SJCRH30 (cell line): Measurements from ENCODE around the gene ZBTB44. TPM values are rescaled to one million over a fixed set of nuclear protein-coding genes. Genes with fewer than 3 reads are reported as not detected.
"Not testable (repeated sequence)": the region's sequence is repeated elsewhere in the genome, so short reads cannot be mapped to it uniquely, and the experiment has no call there.

Source experiments
- DNase-seq, 2 experiments: peaks; one replicate each; pipeline ENCODE4 v3.0.0-alpha.2; 2015 to 2020
- H3K27ac ChIP-seq: fragments of 250-450 bp; sonication (Bioruptor Pico); 2 replicates; pipeline ENCODE4 v1.5.1; 2020; ENCODE audit warnings: mild to moderate bottlenecking, moderate library complexity
- H3K27me3 ChIP-seq: fragments of 250-450 bp; sonication (Bioruptor Pico); 2 replicates; pipeline ENCODE4 v1.5.1; 2020; ENCODE audit warnings: mild to moderate bottlenecking, moderate library complexity
- H3K36me3 ChIP-seq: fragments of 250-450 bp; sonication (Bioruptor Pico); 2 replicates; pipeline ENCODE4 v1.5.1; 2020; ENCODE audit warnings: mild to moderate bottlenecking, moderate library complexity
- H3K4me1 ChIP-seq: fragments of 250-450 bp; sonication (Bioruptor Pico); 2 replicates; pipeline ENCODE4 v1.5.1; 2020; ENCODE audit warnings: mild to moderate bottlenecking, moderate library complexity
- H3K4me3 ChIP-seq: fragments of 250-450 bp; sonication (Bioruptor Pico); 2 replicates; pipeline ENCODE4 v1.5.1; 2020; ENCODE audit warnings: mild to moderate bottlenecking, moderate library complexity
- H3K9me3 ChIP-seq: fragments of 250-450 bp; sonication (Bioruptor Pico); replicated peaks from 2 replicates; pipeline ENCODE4 v1.5.1; 2020; ENCODE audit warnings: mild to moderate bottlenecking, moderate library complexity
- total RNA-seq: library from RNA; depleted of rRNA; stranded (reverse); fragments of >200 nt; shearing (Covaris generic); gene quantifications from 2 replicates; pipeline ENCODE4 v1.2.3, GENCODE V29; 2014

The ZBTB44 gene
- total RNA-seq, 1 experiment from 2014 or later, result 30.3 TPM

GRCh38 chr11:130281341-130281740 lies 33.4 kb downstream of the ZBTB44 start:
- H3K36me3 ChIP-seq, H3K4me1 ChIP-seq, H3K9me3 ChIP-seq, H3K27me3 ChIP-seq, DNase-seq, H3K27ac ChIP-seq, H3K4me3 ChIP-seq: not testable (repeated sequence)

DNA sequence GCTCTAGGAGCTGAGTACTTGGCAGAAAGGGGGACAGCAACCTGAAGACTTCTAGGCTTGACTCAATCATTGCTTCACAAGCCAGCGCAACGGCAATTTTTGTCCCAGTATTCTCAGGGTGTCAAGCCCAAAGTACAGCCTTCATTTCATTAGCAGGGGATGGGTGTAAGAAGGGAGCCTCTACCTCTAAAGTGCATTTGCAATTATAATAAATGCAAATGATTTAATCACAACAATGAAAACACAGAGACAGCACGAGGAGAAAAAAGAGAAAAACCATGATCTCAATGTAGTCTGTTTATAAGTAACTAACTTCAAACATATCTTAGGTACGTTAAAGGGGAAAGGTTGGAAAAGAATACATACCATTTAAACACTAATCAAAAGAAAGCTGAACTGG lies 34.7 kb downstream of the ZBTB44 start:
- Histone ChIP-seq H3K36me3 (no peaks in the 10 kb centered on the region), H3K9me3 (no peaks in the 10 kb centered on the region), H3K27ac (no peak overlapping the region), H3K4me1 (no peaks in the 10 kb centered on the region), H3K4me3 (no peak overlapping the region), H3K27me3 (no peaks in the 10 kb centered on the region)
- no peak for DNase-seq

DNA sequence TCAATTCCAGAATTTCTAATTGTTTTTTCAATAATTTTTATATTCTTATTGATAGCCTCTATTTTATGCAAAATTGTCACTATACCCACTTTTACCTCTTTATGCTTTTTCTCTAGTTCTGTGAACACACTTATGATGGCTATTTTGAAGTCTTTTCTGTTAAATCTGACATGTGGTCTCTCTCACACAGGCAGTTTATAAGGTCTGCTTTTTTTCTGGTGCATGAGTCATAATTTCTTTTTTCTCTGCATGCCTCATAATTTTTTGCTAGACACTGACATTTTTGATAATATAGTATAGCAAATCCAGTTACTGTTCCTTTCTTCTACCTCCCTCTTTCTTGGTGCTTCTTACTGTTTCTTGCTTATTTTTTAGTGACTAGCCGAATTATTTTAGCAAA lies 36.0 kb downstream of the ZBTB44 start:
- no peak overlapping the region for H3K4me3 ChIP-seq
- H3K36me3 ChIP-seq, result no peaks in the 10 kb centered on the region
- H3K9me3 ChIP-seq, result no peaks in the 10 kb centered on the region
- no peak overlapping the region for H3K27ac ChIP-seq
- no peaks in the 10 kb centered on the region for H3K4me1 ChIP-seq
- no peak for DNase-seq
- H3K27me3 ChIP-seq, result no peaks in the 10 kb centered on the region

GRCh38 chr11:130278151-130278550 lies 36.6 kb downstream of the ZBTB44 start:
- no peaks in the 10 kb centered on the region for H3K9me3 ChIP-seq
- H3K4me1 ChIP-seq, result no peaks in the 10 kb centered on the region
- no peak overlapping the region for H3K4me3 ChIP-seq
- H3K27me3 ChIP-seq, result no peaks in the 10 kb centered on the region
- no peaks in the 10 kb centered on the region for H3K36me3 ChIP-seq
- no peak for DNase-seq
- H3K27ac ChIP-seq, result no peak overlapping the region

GRCh38 chr11:130272336-130272735 lies 42.4 kb downstream of the ZBTB44 start:
- Histone ChIP-seq H3K27me3 (no peaks in the 10 kb centered on the region), H3K4me1 (no peaks in the 10 kb centered on the region), H3K9me3 (no peaks in the 10 kb centered on the region), H3K27ac (no peak overlapping the region), H3K4me3 (no peak overlapping the region), H3K36me3 (no peaks in the 10 kb centered on the region)
- DNase-seq, result no peak

DNA sequence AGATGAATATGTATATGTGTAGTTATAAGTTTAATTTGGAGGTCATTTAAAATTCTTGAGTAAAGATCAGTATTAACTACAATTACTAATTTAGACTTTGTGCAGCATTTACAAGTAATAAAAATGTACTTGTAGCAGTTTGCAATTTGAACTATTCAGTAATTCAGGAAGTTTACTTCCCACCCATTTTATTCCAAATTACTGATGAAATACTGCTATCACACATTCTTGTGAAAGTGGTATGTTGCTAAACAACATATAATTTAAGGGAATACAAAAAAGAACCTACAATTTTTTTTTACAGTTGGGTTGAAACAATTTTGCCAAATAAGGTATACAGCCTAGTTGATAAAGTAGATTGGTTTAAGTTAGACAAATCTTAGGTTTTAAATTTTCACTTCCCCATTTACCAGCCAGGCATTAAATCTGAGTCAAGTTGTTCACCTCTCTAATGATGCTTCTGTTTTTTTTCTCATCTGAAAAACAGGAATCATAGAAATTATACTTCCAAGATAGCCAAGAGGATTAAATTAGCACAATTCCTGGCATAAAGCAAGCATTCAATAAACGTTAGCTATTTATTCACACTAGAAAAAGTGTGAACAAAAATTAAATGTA lies 45.3 kb downstream of the ZBTB44 start:
- no peaks in the 10 kb centered on the region for H3K9me3 ChIP-seq
- no peak overlapping the region for H3K4me3 ChIP-seq
- DNase-seq, result no peak
- no peaks in the 10 kb centered on the region for H3K36me3 ChIP-seq
- no peaks in the 10 kb centered on the region for H3K4me1 ChIP-seq
- no peak overlapping the region for H3K27ac ChIP-seq
- H3K27me3 ChIP-seq, result no peaks in the 10 kb centered on the region

DNA sequence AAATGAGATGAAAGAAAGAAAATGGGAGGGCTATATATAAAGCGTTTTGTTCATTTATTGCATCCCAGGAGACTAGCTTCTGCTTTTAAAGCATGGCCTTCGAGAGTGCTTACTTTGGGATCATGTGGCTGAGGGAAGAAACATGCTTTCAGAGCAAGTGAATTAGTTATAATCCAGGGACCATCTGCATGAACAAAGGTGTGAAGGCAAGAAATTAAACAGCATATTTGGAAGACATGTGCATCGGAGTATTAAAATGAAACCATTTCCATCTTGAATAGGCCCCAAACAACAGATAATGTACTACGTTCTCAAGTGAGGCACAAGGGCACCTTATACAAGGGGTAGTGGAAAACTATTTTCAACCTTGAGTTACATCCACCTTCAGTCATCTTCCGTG lies 51.4 kb downstream of the ZBTB44 start:
- no peak overlapping the region for H3K4me3 ChIP-seq
- H3K4me1 ChIP-seq, result no peaks in the 10 kb centered on the region
- no peaks in the 10 kb centered on the region for H3K27me3 ChIP-seq
- no peak overlapping the region for H3K27ac ChIP-seq
- no peak for DNase-seq
- H3K36me3 ChIP-seq, result no peaks in the 10 kb centered on the region; the same call in 1 of the 2 replicates
- H3K9me3 ChIP-seq, result no peaks in the 10 kb centered on the region; the same call in 1 of the 2 replicates

DNA sequence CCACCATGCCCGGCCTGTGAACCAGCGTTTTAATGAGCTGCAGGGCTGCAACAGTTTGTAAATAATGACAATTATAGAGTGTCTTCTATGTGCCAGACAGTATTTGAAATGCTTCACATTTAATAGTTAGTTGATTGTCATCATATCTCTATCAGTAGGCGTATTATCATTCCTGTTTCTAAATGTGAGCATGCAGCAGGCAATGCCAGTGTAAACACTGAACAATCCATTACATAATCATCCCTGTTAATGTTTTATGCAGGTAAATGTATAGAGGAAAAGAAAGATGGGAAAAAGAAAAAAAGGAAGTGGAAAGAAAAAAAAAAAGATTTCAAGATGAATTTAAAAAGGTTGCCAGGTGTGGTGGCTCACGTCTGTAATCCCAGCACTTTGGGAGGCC lies 52.3 kb downstream of the ZBTB44 start:
- no peak for DNase-seq
- Histone ChIP-seq H3K27me3 (no peaks in the 10 kb centered on the region), H3K9me3 (no peaks in the 10 kb centered on the region; the same call in 1 of the 2 replicates), H3K4me1 (no peaks in the 10 kb centered on the region), H3K36me3 (no peaks in the 10 kb centered on the region; the same call in 1 of the 2 replicates), H3K4me3 (no peak overlapping the region), H3K27ac (no peak overlapping the region)

DNA sequence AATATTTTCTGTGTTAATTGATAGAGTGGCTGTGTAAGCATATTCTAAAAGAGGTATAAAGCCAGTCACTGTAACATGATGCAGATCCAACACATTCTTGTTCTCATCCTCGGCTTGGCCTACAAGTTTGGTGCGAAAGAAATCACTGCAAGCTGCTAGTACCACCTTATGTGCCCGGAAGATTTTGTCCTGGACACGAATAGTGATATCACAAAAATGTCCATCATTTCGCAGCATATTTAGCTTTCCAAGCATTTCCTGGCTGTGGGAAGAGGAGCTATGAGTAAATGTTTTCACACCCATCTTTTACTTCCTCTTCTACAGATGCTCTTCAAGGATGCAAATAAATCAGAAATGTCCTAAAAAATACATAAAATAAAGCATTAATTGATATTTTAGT lies 53.1 kb downstream of the ZBTB44 start:
- Histone ChIP-seq H3K36me3 (no peaks in the 10 kb centered on the region; the same call in 1 of the 2 replicates), H3K27me3 (no peaks in the 10 kb centered on the region), H3K4me3 (no peak overlapping the region), H3K4me1 (no peaks in the 10 kb centered on the region), H3K27ac (no peak overlapping the region), H3K9me3 (no peaks in the 10 kb centered on the region; the same call in 1 of the 2 replicates)
- DNase-seq, result no peak

GRCh38 chr11:130260742-130261141 lies 54.0 kb downstream of the ZBTB44 start:
- H3K4me3 ChIP-seq, result no peak overlapping the region
- no peaks in the 10 kb centered on the region; the same call in 1 of the 2 replicates for H3K36me3 ChIP-seq
- no peaks in the 10 kb centered on the region; the same call in 1 of the 2 replicates for H3K9me3 ChIP-seq

DNA sequence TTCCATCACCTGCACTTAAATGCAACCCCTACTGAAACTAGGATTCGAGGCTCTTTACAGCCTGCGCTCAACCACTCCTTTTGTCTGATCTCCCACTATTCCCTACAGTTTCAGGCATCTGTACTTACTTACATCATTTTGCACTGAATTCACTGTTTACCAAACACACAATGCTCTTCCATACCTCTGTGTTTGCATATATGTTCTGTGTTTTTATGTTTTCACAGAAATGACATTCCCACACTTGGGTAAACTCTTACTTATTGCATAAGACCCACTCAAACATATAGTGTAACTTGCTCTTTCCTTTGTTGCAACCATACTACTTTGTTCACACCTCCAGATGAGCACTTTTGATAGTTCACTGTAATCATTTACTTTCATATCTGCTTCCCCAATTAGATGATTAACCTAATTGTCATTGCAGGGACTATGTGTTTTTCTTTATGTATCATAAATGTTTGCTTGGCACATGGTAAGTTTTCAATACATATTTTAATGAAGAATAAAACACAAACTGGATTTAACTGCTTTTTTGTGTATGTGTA lies 54.6 kb downstream of the ZBTB44 start:
- DNase-seq, result no peak
- Histone ChIP-seq H3K9me3 (no peaks in the 10 kb centered on the region; the same call in 1 of the 2 replicates), H3K4me3 (no peak overlapping the region), H3K27ac (no peak overlapping the region), H3K4me1 (no peaks in the 10 kb centered on the region), H3K27me3 (no peaks in the 10 kb centered on the region), H3K36me3 (no peaks in the 10 kb centered on the region; the same call in 1 of the 2 replicates)

More at GRCh38 chr11:130260742-130261141, 54.0 kb downstream of the ZBTB44 start:
- no peaks in the 10 kb centered on the region for H3K27me3 ChIP-seq
- no peak for DNase-seq
- H3K27ac ChIP-seq, result no peak overlapping the region
- H3K4me1 ChIP-seq, result no peaks in the 10 kb centered on the region

DNA sequence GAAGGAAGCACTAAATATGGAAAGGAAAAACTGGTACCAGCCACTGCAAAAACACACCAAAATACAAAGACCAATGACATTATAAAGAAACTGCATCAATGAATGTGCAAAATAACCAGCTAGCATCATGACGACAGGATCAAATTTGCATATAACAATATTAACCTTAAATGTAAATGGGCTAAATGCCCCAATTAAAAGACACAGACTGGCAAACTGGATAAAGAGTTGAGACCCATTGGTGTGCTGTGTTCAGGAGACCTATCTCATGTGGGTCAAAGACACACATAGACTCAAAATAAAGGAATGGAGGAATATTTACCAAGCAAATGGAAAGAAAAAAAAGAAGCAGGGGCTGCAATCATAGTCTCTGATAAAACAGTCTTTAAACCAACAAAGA lies 63.0 kb downstream of the ZBTB44 start:
- H3K4me1 ChIP-seq, H3K27ac ChIP-seq, H3K36me3 ChIP-seq, DNase-seq, H3K9me3 ChIP-seq, H3K27me3 ChIP-seq, H3K4me3 ChIP-seq: not testable (repeated sequence)

DNA sequence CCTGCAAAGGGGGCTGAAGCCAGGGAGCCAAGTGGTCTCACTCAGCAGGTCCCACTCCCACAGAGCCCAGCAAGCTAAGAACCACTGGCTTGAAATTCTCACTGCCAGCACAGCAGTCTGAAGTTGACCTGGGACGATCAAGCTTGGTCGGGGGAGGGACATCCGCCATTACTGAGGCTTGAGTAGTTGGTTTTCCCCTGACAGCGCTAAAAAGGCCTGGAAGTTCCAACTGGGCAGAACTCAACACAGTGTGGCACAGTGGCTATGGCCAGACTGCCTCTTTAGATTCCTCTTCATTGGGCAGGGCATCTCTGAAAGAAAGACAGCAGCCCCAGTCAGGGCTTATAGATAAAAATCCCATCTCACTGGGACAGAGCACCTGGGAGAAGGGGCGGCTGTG lies 64.8 kb downstream of the ZBTB44 start:
- not testable (repeated sequence) for H3K4me3 ChIP-seq, H3K9me3 ChIP-seq, H3K4me1 ChIP-seq, H3K36me3 ChIP-seq, H3K27me3 ChIP-seq, H3K27ac ChIP-seq, DNase-seq

DNA sequence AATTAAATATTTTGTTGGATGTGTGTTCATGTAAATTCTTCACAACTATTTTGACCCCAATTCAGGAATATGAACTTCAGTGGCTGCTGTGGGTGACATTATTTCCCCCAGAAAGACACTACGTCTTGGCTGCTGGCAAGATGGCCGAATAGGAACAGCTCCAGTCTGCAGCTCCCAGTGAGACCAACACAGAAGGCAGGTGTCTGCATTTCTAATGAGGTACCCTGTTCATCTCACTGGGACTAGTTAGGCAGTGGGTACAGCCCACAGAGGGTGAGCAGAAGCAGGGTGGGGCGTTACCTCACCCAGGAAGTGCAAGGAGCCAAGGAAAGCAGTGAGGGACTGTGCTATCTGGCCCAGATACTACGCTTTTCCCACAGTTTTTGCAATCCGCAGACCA lies 65.3 kb downstream of the ZBTB44 start:
- Histone ChIP-seq H3K4me3 (no peak overlapping the region), H3K4me1 (no peaks in the 10 kb centered on the region), H3K27me3 (no peaks in the 10 kb centered on the region), H3K27ac (no peak overlapping the region), H3K9me3 (no peaks in the 10 kb centered on the region), H3K36me3 (no peaks in the 10 kb centered on the region)
- DNase-seq, result no peak

- no peak for DNase-seq
- no peaks in the 10 kb centered on the region for H3K36me3 ChIP-seq
- no peaks in the 10 kb centered on the region for H3K27me3 ChIP-seq
- no peak overlapping the region for H3K4me3 ChIP-seq
- H3K27ac ChIP-seq, result no peak overlapping the region
- no peaks in the 10 kb centered on the region for H3K4me1 ChIP-seq
- no peaks in the 10 kb centered on the region for H3K9me3 ChIP-seq
These were observed 67.4 kb downstream of the ZBTB44 start for GRCh38 chr11:130247319-130247718.

GRCh38 chr11:130246738-130247137 lies 68.0 kb downstream of the ZBTB44 start:
- Histone ChIP-seq H3K4me1 (no peaks in the 10 kb centered on the region), H3K27ac (no peak overlapping the region), H3K27me3 (no peaks in the 10 kb centered on the region), H3K4me3 (no peak overlapping the region), H3K9me3 (no peaks in the 10 kb centered on the region), H3K36me3 (no peaks in the 10 kb centered on the region)
- no peak for DNase-seq
